Epidermal melanocyte (primary cell): ENCODE results near the gene SPIC.

Experiments used
- DNase-seq: peaks from one replicate; pipeline ENCODE4 v3.0.0; 2011; ENCODE audit warnings: low spot score; ENCODE audit not compliant: insufficient read length

The SPIC gene

DNA sequence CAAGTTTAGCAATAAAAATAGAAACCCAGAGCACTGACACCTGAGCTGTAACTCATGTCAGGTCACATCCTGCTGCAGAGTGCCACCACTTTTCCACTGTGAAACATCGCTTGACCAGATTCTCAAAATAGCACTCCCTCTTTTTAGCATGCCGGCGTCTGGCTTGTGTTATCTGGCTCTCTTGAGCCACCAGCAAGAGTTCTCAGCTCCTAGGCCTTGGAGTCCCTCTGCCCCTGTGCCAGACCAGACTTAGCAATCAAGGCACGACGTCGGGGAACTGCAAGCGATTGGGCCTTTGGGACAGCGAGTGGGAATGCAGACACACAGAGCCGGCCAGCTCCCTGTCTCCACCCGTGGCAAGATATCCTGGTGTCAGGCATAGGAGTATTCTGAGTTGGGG is 52.5 kb downstream of the SPIC start:
- no peak for DNase-seq

DNA sequence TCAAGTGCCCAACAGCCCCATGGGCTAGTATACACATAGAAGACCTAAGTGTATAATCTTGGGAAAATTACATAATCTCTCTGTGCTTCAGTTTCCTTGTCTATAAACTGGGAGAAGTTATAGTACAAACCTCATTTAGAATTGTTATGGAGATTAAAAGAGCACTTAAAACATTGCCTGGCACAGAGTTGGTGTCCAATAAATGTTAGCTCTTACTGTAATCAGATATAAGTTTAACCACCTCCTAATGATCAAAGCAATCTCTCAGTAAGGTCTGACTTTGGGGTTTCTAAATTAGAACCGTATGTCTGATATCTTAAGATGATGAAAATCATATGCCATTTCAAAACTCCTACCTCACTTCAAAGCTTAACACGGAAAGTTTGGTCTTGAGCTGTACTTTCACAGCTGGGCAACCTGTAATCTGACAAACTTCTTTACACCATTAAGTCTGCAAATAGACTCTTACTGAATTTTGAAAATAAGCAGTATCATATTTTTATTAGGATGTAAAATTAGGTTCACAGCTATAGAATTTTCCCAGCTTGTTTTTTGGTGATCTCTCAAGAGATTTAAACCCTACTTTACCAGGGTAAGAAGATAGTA is 61.0 kb downstream of the SPIC start:
- no peak for DNase-seq
